ENCODE measurements around the gene DTX3. TPM values are rescaled to one million over a fixed set of nuclear protein-coding genes. Genes with fewer than 3 reads are reported as not detected.

Gene DTX3
- total RNA-seq, 1 donor from 2014 or later: 65.5 TPM

DNA sequence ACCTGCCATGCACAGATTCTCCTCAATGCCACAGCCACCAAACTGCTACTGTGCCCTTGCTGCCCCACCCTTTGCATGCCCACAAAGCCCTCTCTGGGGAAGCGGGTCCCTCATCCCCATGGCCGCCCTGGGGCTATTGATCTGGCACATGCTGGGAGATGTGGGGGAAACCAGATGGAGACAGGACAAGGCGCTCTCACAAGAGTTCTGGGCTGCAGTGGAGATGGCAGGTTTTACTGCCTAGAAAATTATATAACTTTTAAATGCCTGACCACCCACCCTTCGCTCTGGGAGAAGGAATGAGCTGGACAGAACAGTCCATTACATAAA, 24.2 kb upstream of the DTX3 start:
- Mint-ChIP-seq H3K4me1 (ENCODE audit: unreplicated experiment) (peaks cover 4% of the 10 kb centered on the region), H3K4me3 (no peak overlapping the region), H3K27ac (no peak overlapping the region), H3K9me3 (no peaks in the 10 kb centered on the region), H3K36me3 (no peaks in the 10 kb centered on the region), H3K27me3 (peaks cover 30% of the 10 kb centered on the region)
- TF ChIP-seq, protein P1, sequence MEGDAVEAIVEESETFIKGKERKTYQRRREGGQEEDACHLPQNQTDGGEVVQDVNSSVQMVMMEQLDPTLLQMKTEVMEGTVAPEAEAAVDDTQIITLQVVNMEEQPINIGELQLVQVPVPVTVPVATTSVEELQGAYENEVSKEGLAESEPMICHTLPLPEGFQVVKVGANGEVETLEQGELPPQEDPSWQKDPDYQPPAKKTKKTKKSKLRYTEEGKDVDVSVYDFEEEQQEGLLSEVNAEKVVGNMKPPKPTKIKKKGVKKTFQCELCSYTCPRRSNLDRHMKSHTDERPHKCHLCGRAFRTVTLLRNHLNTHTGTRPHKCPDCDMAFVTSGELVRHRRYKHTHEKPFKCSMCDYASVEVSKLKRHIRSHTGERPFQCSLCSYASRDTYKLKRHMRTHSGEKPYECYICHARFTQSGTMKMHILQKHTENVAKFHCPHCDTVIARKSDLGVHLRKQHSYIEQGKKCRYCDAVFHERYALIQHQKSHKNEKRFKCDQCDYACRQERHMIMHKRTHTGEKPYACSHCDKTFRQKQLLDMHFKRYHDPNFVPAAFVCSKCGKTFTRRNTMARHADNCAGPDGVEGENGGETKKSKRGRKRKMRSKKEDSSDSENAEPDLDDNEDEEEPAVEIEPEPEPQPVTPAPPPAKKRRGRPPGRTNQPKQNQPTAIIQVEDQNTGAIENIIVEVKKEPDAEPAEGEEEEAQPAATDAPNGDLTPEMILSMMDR (conservative IDR thresholded peaks at IDR 0.05): no peak
- DNase-seq (ENCODE audit: extremely low spot score, unreplicated experiment): no peak

DNA sequence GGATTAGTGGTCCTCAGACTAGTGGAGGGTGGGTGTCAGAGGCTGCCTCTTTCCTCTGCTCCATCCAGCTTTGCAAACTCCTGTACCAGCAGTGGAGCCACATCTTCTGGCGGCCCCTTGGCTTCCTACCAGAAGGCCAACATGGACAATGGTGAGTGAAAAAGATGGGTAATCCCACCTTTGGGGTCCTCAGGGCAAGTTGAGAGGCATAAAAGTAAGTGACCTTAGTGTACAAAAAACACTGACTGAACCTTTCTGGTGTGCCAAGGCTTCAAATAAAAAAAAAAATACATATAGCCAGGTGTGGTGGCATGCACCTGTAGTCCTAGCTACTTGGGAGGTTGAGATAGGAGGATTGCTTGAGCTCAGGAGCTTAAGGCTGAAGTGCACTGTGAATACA, 22.8 kb upstream of the DTX3 start:
- DNase-seq (ENCODE audit: extremely low spot score, unreplicated experiment): no peak
- H3K36me3 Mint-ChIP-seq: no peaks in the 10 kb centered on the region
- H3K27ac Mint-ChIP-seq: no peak overlapping the region
- H3K27me3 Mint-ChIP-seq: peaks cover 22% of the 10 kb centered on the region
- TF ChIP-seq, protein P1 (conservative IDR thresholded peaks at IDR 0.05): no peak
- H3K4me3 Mint-ChIP-seq: no peak overlapping the region
- peaks cover 4% of the 10 kb centered on the region for H3K4me1 Mint-ChIP-seq (ENCODE audit: unreplicated experiment)
- no peaks in the 10 kb centered on the region for H3K9me3 Mint-ChIP-seq

DNA sequence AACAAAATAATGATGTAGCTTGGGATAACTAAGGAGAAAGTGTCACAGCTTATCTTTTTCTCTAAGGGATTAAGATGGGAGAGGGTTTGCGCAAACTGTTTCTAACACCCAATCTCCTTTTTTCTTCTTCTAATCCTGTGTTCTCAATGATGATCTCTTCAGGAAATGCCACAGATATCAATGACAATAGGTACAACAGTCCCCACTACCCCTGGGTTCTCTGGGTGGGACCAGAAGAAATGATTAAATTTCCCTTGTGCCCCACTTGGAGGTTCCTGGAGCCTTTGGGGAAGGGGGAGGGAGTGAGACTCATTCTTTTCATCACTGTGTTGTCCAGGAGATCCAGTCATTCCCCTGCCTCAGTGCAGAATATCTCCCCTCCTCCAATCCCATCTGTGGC, 22.2 kb upstream of the DTX3 start:
- no peaks in the 10 kb centered on the region for H3K9me3 Mint-ChIP-seq
- TF ChIP-seq, protein P1 (conservative IDR thresholded peaks at IDR 0.05): no peak
- no peak overlapping the region for H3K4me3 Mint-ChIP-seq
- no peaks in the 10 kb centered on the region for H3K36me3 Mint-ChIP-seq
- peaks cover 22% of the 10 kb centered on the region for H3K27me3 Mint-ChIP-seq
- H3K27ac Mint-ChIP-seq: no peak overlapping the region
- H3K4me1 Mint-ChIP-seq (ENCODE audit: unreplicated experiment): peaks cover 4% of the 10 kb centered on the region
- DNase-seq (ENCODE audit: extremely low spot score, unreplicated experiment): no peak

DNA sequence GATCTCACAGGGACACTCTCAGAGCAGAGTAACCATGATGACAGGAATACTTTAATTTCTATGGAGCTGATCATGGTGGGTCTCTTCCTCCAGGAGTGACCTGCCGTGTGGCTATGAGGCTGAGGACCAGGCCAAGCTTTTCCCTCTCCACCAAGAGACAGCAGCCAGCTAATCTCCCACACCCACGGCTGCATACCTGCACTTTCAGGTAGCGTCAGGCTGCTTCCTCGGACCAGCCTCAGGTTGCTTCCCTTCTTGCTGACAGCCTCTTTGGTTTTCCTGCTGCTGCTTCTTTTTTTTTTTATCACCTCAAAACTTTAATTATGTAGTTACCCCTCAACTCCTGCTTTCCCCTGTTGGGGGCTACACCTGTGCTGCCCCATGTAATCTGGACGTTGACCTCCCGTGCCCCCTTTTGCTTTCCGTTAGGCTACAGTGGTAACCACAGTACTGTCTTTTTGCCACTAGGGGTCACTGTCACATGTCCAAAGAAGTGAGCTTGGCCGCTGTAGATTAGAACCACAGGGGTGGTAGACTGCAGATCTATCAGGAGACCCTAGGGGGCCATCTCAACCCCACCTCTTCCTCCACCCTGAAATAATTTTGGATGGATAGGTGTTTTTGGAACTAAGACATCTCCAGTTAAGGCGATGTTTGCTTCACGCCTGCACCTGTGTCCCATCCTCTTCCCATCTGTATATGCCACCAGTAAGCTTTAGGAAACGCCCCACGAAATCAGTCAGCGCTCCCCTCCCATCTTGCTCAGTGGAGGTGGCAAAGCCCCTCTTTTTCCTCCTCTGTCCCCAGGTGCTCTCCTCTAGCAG, 21.4 kb upstream of the DTX3 start:
- peaks cover 4% of the 10 kb centered on the region for H3K4me1 Mint-ChIP-seq (ENCODE audit: unreplicated experiment)
- H3K27ac Mint-ChIP-seq: no peak overlapping the region
- no peaks in the 10 kb centered on the region for H3K36me3 Mint-ChIP-seq
- TF ChIP-seq, protein P1 (conservative IDR thresholded peaks at IDR 0.05): peak; percentile 98
- no peak overlapping the region for H3K4me3 Mint-ChIP-seq
- no peaks in the 10 kb centered on the region for H3K9me3 Mint-ChIP-seq
- H3K27me3 Mint-ChIP-seq: peaks cover 22% of the 10 kb centered on the region
- DNase-seq (ENCODE audit: extremely low spot score, unreplicated experiment): peak; percentile 75

DNA sequence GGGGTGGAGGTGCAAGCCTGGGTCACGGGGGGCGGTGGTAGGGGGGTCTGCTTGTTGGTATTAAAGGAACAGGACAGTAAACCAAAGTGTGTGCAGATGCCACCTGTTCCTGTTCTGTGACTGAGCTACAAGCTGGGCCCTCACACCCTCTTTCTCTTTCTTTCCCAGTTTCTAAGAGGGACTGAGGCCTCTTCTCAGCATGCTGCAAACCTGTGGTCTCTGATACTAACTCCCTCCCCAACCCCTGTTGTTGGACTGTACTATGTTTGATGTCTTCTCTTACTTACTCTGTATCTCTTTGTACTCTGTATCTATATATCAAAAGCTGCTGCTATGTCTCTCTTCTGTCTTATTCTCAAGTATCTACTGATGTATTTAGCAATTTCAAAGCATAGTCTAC, 20.6 kb upstream of the DTX3 start:
- H3K36me3 Mint-ChIP-seq: no peaks in the 10 kb centered on the region

More for the DNA sequence above, 20.6 kb upstream of the DTX3 start:
- no peak overlapping the region for H3K27ac Mint-ChIP-seq
- no peak overlapping the region for H3K4me3 Mint-ChIP-seq
- TF ChIP-seq, protein P1 (conservative IDR thresholded peaks at IDR 0.05): no peak
- peaks cover 22% of the 10 kb centered on the region for H3K27me3 Mint-ChIP-seq
- no peak for DNase-seq (ENCODE audit: extremely low spot score, unreplicated experiment)
- H3K9me3 Mint-ChIP-seq: no peaks in the 10 kb centered on the region
- peaks cover 4% of the 10 kb centered on the region for H3K4me1 Mint-ChIP-seq (ENCODE audit: unreplicated experiment)

All from type B pancreatic cell (in vitro differentiated cells).